T follicular helper cell (primary cell): ENCODE data around the gene CDH5.
"Not testable (repeated sequence)": the region's sequence is repeated elsewhere in the genome, so short reads cannot be mapped to it uniquely, and the experiment has no call there.

Experiments used
- DNase-seq: peaks from one replicate; pipeline ENCODE4 v3.0.0-alpha.2; 2020; ENCODE audit warnings: low read depth
- total RNA-seq, 2 experiments: gene quantifications; one replicate each; lab custom pipeline; 2026; lab: John Stamatoyannopoulos, UW

The CDH5 gene, protein sequence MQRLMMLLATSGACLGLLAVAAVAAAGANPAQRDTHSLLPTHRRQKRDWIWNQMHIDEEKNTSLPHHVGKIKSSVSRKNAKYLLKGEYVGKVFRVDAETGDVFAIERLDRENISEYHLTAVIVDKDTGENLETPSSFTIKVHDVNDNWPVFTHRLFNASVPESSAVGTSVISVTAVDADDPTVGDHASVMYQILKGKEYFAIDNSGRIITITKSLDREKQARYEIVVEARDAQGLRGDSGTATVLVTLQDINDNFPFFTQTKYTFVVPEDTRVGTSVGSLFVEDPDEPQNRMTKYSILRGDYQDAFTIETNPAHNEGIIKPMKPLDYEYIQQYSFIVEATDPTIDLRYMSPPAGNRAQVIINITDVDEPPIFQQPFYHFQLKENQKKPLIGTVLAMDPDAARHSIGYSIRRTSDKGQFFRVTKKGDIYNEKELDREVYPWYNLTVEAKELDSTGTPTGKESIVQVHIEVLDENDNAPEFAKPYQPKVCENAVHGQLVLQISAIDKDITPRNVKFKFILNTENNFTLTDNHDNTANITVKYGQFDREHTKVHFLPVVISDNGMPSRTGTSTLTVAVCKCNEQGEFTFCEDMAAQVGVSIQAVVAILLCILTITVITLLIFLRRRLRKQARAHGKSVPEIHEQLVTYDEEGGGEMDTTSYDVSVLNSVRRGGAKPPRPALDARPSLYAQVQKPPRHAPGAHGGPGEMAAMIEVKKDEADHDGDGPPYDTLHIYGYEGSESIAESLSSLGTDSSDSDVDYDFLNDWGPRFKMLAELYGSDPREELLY
- 0 to 0.06 reads per million in 2 experiments for total RNA-seq

DNA sequence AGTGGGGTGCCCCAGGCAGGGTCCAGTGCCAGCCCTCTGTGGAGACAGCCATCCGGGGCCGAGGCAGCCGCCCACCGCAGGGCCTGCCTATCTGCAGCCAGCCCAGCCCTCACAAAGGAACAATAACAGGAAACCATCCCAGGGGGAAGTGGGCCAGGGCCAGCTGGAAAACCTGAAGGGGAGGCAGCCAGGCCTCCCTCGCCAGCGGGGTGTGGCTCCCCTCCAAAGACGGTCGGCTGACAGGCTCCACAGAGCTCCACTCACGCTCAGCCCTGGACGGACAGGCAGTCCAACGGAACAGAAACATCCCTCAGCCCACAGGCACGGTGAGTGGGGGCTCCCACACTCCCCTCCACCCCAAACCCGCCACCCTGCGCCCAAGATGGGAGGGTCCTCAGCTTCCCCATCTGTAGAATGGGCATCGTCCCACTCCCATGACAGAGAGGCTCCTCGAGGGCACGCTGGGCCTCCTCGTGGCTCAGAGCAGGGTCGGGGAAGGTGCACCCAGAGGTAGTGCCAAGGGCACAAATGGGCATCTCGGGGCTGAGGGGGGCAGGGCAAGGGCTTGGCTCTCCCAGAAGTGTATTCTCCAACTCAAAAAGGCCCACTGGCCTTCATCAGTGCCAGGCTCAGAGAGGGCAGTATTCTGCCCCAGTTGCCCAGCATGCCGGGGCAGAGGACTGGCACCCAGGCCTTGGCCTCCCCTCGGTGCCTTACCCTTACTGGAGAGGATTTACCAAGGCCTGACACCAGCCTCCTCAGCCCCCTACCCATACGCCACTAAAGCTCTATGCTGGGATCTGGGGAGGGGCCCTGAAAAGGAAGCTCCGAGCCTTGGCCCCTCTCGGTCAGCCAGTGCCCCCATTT lies at the start of gene CDH5:
Gene CDH5 (plus strand): TSS at position 259 of the 867 bp plus-strand sequence. CDS start 12,647 bp downstream, outside the sequence.
- DNase-seq = no peak

DNA sequence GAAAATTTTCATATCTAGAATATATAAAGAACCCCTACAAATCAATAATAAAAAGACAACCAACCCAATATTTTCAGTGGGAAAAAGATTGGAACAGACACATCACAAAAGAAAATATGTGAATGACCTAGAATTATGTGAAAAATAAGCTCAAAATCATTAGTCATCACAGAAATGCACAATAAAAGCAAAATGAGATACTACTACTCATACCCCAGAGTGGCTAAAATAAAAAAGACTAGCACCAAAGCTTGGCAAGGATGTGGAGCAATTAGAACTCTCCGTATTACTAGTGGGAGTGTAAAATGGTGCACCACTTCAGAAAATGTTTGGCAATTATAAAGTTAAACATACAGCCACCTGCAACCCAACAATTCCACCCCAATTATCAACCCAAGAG lies 48.0 kb upstream of the CDH5 start:
- no peak for DNase-seq

DNA sequence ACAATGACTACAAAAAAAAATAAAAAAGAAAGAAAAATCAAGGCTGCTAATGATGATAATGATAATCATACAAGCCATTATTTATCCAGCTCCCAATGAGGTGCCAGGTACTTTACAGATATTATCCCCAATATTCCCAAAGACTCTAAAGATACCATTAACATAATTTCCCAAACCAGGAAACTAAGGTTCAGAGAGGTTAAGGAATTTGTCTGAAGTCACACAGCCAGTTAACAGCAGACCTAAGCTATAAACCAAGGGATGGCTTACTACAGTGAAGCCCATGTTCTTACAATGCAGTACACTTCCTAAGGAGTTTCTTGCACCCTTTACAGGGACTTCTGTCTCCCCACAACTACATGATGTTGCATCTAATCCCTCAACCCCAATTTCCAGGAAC lies 45.7 kb upstream of the CDH5 start:
- no peak for DNase-seq

DNA sequence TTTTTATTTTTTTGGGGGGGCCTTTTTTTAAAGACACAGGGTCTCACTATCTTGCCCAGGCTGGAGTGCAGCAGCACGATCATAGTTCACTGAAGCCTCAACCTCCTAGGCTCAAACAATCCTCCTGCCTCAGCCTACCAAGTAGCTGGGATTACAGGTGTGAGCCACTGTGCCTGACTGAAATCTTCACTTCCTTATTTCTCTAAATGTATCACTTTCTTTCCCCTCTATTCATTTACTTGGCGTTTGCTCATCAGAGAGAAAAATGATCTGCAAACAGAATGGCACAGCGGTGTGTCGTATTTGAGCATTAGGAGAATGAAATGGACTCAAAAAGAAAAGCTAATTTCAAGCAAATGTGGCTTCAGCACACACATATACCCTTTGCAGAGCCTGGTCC lies 44.3 kb upstream of the CDH5 start:
- DNase-seq = no peak

DNA sequence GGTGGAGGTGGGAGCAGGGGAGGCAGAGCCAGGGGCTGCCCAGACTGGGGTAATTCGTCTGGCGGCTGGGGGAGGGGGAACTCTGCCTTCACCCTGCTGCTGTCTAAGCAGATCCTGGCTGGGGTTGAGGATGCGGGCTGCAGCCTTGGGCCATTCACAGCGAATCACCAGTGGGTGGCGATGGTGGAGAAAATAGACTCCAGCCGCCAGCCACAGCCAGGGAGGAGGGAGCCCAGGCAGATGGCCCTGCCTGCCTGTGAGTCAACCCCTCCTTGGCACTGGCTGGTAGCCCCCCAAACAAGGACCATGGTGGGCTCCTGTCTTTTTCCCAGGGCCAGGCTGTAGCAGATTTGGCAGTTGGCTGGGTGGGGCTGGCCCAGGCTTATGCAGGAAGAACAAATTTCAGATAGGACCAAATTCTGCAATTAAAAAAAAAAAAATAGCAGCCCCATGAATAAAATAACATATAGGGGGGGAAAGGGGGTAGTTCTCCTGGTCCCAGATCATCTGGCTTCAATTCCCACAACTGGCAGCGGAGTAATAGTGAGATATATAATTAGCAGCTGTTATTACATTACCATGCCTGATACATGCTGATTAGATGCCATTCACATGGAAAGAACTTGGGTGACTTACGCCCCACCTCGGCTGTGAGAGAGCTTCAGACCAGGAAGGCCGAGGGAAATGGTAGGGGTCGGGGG lies 41.5 kb upstream of the CDH5 start:
- DNase-seq = no peak

DNA sequence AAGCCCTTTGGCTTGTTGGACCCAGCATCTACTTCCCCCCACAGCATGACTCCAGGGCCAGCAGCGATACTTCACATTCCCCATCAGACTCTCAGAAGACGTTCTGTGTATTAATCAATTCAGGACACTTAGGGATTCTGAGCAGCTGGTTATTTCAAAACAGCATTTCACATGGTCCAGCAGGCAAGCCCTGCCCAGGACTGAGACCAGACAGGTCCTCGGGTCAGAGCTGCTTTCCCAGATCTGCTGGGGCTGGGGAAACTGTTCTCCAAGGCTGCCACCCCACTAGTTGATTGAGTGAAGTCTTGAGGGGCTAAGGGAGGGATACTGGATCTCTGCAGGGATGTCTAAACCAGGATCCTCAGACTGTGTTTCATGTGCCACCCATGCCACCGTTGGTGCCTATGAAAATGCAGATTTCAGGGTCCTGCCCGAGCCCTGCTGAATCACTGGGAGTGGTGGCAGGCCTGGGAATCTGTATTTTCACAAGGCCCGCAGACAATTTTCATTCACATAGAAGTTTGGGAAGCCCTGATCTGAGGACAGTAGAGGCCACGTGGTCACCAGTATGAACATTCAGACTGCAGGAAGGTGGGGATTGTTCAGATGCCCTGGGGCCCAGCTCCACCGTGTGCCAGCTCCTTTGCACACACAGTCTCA lies 40.6 kb upstream of the CDH5 start:
- DNase-seq = no peak

DNA sequence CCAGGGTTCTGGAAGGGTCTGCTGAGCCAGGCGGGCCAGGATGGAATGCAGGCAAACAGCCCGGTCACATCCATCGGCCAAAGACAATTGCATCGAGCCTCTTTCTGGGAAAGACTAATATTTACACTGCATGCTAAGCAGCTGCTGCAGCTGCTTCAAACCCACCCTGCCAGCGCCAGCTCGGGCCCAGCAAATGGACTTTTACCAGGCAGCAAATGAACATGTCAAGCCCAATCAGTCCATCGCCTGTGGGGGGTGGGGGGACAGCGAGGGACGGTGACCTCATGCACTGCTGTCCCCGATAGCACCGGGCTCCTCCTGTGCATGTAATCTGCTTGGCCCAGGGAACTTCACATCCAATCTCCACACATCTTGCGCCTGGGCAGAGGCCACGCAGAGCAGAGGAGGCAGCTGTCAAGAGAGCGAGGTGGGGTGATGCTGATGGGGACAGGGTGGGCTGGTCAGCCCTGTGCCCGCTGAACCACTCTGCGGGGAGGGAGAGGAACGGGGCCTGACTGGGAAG lies 39.4 kb upstream of the CDH5 start:
- DNase-seq = no peak

DNA sequence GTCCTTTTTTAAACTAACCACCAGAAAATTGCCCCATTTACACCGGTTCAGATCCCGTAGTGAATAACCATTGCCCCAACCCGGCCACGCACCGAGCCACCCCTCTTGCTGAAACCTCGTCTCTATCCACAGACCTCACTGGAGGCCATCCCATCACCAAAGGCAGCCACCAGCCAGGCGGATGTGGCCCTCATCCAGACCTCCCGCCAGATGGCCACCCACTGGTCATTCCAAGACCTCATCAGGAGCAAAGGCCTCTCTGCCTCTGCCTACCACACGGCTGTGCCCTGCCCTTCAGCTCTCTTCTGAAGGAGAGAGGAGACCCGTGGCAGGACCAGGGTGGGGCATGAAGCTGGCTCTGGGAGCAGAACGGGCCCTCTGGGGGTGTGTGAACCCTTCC lies 38.2 kb upstream of the CDH5 start:
- no peak for DNase-seq

DNA sequence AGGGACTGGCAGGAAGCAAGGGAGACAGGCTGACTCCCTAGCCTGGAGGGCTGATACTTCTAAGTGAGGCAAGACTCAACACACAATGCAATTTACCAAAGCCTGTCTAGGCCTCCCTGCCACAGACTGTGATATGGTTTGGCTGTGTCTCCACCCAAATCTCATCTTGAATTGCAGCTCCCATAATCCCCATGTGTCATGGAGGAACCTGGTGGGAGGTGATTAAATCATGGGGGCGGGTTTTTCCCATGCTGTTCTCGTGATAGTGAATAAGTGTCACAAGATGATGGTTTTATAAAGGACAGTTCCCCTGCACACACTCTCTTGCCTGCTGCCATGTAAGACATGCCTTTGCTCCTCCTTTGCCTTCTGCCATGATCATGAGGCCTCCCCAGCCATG lies 35.0 kb upstream of the CDH5 start:
- DNase-seq = not testable (repeated sequence)

DNA sequence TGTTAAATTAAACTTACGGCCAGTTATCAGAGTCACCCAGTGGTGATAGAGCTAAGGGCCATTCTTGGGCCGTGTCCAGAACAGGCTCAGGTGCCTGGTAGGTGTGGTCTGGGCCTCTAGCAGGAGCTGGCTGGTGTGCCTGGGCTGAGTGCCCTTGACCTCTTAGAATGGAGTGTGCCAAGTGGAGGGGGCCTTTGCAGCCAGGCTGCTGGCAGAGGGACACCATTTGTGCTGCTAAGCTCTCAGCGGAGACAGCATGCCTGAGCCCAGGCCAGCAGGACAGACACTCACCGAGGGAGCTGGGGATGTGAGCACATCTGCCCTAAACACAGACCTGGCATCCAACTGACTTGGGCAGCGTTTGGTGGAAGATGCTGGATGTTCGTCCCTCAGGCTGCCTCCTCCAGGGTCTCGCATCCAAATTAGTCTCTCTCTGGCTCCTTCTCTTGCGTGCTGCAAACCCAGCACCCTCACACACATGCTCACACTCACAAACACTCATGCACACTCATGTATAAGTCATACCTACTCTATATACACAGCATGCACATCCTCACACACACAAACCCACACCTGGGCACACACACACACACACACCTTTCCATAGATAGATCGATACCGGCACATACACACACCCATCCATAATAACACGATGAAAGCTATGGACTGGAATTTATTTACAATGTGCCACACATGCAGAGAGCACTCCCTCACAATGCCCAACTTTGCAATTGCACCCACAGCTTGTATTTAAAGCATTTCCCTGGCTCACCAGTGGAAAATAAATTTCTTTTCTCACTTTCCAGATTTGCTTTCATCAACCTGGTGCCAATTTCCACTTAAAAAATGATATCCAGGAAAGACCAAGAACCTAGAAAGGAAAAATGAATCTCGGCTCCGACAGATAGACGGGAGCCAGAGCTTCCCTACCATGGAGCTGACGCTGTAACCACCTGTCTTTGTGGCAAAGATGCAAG lies 33.6 kb upstream of the CDH5 start:
- DNase-seq = no peak

DNA sequence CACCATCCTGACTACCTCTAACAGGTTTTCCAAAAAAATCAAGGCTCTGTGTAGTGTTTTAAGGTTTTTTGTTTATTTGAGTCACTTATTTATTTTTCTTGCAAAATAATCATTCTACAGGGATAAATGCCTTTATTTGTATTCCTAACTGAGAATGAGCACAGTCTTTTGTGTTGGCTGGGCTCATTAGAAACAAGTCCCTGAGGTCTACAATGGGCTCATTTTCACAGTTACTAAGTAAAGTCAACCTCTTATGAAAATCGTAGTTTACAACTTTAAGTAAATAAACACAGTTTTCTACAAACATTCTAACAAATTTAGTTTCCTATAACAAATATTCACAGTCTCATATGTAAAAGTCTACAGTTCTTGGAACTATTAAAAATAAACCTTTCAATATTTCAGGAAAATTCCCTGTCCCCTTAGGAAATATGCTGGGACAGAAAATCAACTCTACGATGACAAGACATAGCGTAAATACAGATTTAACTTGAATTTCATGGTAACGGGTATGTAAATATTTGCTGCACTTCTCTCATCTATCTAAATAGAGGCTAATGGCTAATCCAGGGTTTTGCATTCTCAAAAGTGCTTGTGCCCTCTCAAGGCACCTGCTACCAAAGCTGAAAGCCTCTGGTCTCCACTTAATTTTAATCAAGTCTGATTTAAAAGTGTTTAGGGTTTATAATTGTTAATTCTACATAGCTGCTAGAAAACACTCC lies 31.5 kb upstream of the CDH5 start:
- no peak for DNase-seq

DNA sequence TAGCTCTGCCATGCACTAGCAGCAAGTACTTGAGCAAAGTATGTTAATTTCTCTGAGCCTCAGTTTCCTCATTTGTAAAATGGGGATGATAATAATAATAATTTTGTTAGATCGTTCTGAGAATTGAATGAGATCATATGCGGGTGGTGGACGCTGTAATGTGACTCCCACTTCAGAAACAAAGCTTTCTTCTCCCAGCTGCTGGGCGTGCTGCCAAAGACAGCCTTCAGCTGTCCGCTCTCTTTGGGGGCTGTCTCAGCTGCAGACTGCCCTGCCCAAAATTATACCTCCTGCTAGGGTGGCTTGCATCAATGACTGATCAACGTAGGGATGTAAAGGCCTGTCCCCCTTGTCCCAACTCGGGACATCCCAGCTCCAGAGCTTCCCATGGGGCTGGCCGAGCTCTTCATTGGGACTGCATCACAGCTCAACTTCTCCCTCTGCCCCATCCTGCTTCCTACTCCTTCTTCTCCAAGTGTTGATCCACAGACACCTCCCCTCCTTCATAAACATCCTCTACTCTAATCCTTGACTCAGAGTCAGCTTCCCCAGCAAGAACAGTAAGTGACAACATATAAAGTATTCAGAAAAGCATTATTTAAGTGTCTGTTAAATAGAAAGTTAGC lies 30.7 kb upstream of the CDH5 start:
- DNase-seq = no peak

DNA sequence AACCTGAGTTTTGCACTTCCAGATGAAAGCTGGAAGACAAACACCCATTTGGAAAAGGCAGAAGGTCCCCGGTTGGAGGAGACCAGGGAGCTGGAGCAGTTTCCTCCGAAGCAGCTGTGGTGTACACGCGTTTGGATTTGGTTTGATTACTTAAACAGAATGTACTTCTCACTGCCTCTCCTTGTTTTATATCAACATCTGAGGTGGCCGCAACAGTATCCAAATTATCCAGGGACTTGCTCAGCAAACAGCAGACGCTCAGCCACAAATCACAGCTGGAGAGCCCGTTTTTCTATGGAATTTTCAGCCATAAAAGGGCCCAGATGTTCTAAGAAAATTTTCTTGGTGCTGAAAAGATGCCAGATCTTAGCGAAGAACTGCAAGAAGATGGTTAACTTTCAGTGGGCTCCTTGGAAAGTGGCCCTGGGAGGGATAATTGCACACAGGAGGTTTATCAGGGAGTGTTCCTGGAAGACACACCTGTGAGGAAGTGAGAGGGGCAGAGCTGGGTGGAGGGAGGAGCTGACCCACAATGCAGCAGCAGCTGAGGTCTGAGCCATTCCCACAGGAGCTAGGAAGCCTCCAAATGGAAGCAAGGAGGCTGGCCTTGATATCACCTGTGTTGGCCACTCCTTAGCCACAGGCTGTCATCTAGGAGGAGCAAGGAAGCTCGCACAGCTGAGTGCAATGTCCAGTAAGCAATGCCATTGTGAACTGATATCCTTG lies 28.9 kb upstream of the CDH5 start:
- DNase-seq = no peak

DNA sequence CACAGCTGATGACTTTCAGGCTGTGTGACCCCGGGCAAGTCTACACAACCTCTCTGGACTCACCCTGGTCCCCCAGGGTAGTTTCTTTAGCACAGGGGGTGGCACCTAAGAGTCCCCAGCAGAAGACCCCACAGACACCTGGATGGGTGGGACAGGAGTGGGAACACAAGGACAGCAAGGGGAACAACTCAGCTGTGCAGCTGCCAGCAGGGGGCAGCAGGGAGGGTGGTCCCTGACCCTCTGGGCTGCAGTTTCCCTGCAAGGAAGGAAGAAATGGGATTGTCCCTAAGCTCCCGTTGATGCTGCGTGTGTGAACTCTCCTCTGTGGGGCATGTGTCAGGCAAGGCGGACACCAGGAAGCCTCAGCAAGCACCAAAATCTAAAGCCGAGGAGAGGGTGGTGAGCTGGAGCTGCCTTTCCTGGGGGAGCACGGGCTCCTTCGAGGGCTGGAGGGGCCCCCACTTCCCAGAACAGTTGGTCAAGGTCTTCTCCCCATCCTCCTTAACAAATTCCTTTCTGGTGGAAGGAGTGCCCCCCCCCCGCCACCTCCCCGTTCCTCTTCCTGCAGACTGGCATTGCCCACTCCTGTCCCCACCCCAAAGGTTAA lies 24.1 kb upstream of the CDH5 start:
- no peak for DNase-seq

DNA sequence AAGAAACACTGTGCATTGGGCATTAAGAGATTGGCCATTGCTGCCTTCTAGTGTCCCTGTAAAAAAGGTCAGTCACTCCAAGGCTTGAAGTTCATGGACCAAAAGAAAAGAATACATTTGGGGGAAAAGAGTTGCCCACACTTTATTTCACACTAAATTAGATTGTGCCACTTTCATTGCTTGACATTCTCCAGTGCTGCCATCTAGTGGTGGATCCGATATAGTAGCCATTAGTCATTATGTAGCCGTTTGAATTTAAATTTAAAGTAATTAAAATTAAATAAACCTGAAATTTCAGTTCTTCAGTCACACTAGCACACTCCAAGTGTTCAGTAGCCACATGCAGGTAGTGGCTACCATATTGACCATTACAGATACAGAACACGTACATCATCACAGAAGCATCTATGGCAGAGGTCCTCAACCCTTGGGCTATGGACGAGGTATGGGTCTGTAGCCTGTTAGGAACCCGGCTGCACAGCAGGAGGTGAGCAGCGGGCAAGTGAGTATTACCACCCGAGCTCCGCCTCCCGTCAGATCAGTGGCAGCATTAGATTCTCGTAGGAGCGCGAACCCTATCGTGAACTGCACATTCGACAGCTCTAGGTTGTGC lies 21.9 kb upstream of the CDH5 start:
- no peak for DNase-seq

DNA sequence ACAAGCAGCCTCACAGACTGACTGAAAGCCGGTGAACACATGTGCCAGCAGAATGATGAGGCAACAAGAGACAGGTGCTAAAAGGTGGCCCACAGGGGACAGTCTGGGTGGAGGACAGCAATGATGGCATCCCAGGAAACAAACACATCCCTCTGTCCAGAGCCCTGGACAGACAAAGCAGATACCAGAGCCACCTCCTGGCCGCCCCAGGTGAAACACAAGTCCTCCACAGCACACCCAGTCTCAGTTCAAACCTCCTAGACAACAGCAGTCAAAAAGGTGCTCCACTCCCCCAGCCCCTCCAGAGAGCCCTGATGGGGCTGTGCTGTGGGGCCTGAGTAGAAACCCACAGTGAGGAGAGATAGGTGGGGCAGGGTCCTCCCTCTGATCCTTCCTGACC lies 20.3 kb upstream of the CDH5 start:
- DNase-seq = no peak

DNA sequence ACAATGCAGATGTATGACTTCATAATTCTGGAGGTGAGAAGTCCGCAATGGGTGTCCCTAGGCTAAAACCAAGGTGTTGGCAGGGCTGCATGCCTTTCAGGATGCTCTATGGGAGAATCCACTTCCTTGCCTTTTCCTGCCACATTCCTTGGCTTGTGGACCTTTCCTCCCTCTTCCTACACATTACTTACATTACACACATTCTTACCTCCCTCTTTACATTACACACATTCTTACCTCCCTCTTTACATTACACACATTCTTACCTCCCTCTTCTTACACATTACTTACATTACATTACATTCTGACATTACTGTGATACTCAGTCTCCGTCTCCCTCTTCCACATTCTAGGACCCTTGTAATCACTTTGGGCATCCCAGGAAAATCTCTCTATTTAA lies 14.2 kb upstream of the CDH5 start:
- DNase-seq = no peak
